Loucy (cell line): ENCODE measurements around the gene PPP2R2B.
A peak's percentile ranks its signal among the peaks of the same experiment; 100 is the strongest.

Experiments used
- H2AFZ ChIP-seq: fragments of 200-600 bp; sonication (generic); 2 replicates; pipeline ENCODE4 v1.6.0; 2016; ENCODE audit warnings: antibody characterized with exemption, mild to moderate bottlenecking, low read length, moderate library complexity
- H3F3A ChIP-seq: fragments of 200-600 bp; 2 replicates; pipeline ENCODE4 v1.6.0; 2016; ENCODE audit warnings: antibody characterized with exemption, low read depth, mild to moderate bottlenecking
- H3K27me3 ChIP-seq: fragments of 200-600 bp; sonication (generic); 2 replicates; pipeline ENCODE4 v1.6.1; 2014; ENCODE audit warnings: low read length, mild to moderate bottlenecking; ENCODE audit not compliant: insufficient read depth, poor library complexity, severe bottlenecking
- H3K36me3 ChIP-seq: fragments of 200-600 bp; sonication (generic); 2 replicates; pipeline ENCODE4 v1.6.1; 2016; ENCODE audit warnings: low read length; ENCODE audit not compliant: insufficient read depth
- H3K4me1 ChIP-seq: fragments of 200-600 bp; sonication (generic); 2 replicates; pipeline ENCODE4 v1.5.1; 2014; ENCODE audit warnings: low read length, mild to moderate bottlenecking; ENCODE audit not compliant: insufficient read depth, poor library complexity, severe bottlenecking
- H3K4me2 ChIP-seq: fragments of 200-600 bp; sonication (generic); 2 replicates; pipeline ENCODE4 v1.6.0; 2014; ENCODE audit warnings: antibody characterized with exemption, low read length, low read depth, mild to moderate bottlenecking; ENCODE audit not compliant: poor library complexity, severe bottlenecking
- H3K4me3 ChIP-seq: fragments of 200-600 bp; sonication (generic); 2 replicates; pipeline ENCODE4 v1.5.1; 2014; ENCODE audit warnings: low read length, mild to moderate bottlenecking, mixed read lengths; ENCODE audit not compliant: poor library complexity, severe bottlenecking
- H3K79me2 ChIP-seq: fragments of 200-600 bp; sonication (generic); 2 replicates; pipeline ENCODE4 v1.6.1; 2014; ENCODE audit warnings: low read length; ENCODE audit not compliant: insufficient read depth
- H3K9ac ChIP-seq: fragments of 200-600 bp; sonication (generic); 2 replicates; pipeline ENCODE4 v1.6.0; 2014; ENCODE audit warnings: mild to moderate bottlenecking, low read depth, low read length, moderate library complexity; ENCODE audit not compliant: poor library complexity, severe bottlenecking
- H3K9me2 ChIP-seq: fragments of 200-600 bp; sonication (generic); replicated peaks from 2 replicates; pipeline ENCODE4 v1.6.1; 2016; ENCODE audit warnings: low read depth, low read length, mixed read lengths
- H3K9me3 ChIP-seq: fragments of 200-600 bp; sonication (generic); 2 replicates; pipeline ENCODE4 v1.6.1; 2014; ENCODE audit warnings: mild to moderate bottlenecking, antibody characterized with exemption, low read length, low read depth; ENCODE audit not compliant: insufficient read depth
- H4K20me1 ChIP-seq: fragments of 200-600 bp; sonication (generic); 2 replicates; pipeline ENCODE4 v1.6.0; 2014; ENCODE audit warnings: antibody characterized with exemption, low read length, mild to moderate bottlenecking; ENCODE audit not compliant: insufficient read depth, poor library complexity, severe bottlenecking
- EZH2phosphoT487 ChIP-seq: fragments of 200-600 bp; IDR thresholded peaks from 2 replicates; pipeline ENCODE4 v1.6.1; 2018; ENCODE audit warnings: antibody characterized with exemption, mild to moderate bottlenecking, moderate library complexity, borderline replicate concordance
- TF ChIP-seq, protein P1 (sequence below): fragments of 200-600 bp; sonication (generic); conservative IDR thresholded peaks from 2 replicates; pipeline ENCODE4 v1.5.1; 2014; ENCODE audit warnings: mild to moderate bottlenecking, antibody characterized with exemption, low read length

Gene PPP2R2B

DNA sequence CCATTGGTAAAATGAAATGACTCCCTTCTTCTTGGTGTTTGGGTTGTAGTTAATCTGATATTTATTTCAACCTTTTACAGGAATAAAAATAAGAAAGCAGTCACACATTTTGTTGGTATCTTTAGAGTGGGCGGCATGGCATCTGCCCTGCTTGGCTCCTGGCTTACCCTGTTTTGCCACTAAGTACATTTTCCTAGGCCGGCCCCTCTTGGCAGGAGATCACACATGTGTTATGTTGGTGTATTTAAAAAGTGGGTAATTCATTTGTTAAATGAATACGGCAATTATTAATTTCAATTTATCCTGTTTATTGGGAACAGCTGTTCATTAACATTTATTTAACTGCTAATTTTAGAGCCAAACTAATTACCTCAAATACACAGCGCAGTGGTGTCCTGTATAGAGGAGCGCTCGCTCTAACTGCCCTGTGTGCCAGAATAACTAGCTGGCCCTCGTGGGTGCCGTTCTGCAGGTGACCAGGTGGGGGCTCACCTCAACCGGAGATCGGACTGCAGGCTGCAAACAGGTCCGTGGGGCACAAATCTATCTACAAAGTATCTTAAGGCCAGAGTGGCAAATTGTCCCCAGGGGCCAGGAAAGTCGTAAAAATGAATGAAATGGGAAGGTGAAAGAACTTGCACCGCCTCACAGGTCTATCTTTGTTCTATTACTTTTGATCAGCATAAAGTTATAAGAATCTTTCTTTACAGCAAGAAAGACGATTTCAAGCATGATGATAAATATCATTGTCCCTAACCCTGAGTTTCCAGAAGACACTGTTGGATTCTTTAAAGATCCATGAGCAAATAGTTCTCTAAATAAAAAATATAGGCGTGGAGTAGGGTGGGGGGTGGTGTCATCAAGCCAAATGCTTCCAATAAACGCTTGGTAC, 336.4 kb downstream of the PPP2R2B start:
- no peaks in the 10 kb centered on the region for H3K9me2 ChIP-seq
- no peak overlapping the region for H3K4me2 ChIP-seq
- TF ChIP-seq, protein P1, sequence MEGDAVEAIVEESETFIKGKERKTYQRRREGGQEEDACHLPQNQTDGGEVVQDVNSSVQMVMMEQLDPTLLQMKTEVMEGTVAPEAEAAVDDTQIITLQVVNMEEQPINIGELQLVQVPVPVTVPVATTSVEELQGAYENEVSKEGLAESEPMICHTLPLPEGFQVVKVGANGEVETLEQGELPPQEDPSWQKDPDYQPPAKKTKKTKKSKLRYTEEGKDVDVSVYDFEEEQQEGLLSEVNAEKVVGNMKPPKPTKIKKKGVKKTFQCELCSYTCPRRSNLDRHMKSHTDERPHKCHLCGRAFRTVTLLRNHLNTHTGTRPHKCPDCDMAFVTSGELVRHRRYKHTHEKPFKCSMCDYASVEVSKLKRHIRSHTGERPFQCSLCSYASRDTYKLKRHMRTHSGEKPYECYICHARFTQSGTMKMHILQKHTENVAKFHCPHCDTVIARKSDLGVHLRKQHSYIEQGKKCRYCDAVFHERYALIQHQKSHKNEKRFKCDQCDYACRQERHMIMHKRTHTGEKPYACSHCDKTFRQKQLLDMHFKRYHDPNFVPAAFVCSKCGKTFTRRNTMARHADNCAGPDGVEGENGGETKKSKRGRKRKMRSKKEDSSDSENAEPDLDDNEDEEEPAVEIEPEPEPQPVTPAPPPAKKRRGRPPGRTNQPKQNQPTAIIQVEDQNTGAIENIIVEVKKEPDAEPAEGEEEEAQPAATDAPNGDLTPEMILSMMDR, result peak; percentile 90
- TF ChIP-seq EZH2phosphoT487, result no peak
- peak overlapping the region; percentile 39; the same call in 1 of the 2 replicates for H2AFZ ChIP-seq
- no peaks in the 10 kb centered on the region for H3K36me3 ChIP-seq
- H3K79me2 ChIP-seq, result no peaks in the 10 kb centered on the region
- H3K9me3 ChIP-seq, result no peaks in the 10 kb centered on the region
- no peaks in the 10 kb centered on the region for H3K4me1 ChIP-seq
- no peaks in the 10 kb centered on the region for H4K20me1 ChIP-seq
- H3K27me3 ChIP-seq, result no peaks in the 10 kb centered on the region
- H3K9ac ChIP-seq, result no peak overlapping the region
- H3K4me3 ChIP-seq, result no peak overlapping the region
- H3F3A ChIP-seq, result no peaks in the 10 kb centered on the region

DNA sequence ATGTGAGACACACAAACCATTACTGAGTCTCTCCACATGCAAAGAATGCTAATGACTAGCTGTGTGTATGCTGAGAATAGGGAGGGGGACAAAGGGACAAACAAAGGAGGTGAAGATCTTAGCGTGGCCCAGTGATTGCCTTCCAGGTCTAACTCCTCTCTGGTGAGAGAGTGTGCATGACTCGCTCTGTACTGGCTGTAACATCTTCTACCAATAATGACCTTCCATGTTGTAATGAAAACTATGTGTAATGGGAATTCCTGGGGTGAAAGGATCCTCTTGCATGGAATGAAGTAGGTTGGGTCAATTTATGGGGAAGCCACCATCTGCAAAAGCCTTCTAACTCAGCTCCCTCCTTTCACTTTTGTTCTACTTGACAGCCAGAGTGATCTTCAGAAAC, 338.1 kb downstream of the PPP2R2B start:
- H3K27me3 ChIP-seq, result no peaks in the 10 kb centered on the region
- no peaks in the 10 kb centered on the region for H3K9me3 ChIP-seq
- H3K36me3 ChIP-seq, result no peaks in the 10 kb centered on the region
- H2AFZ ChIP-seq, result no peak overlapping the region
- H3K79me2 ChIP-seq, result no peaks in the 10 kb centered on the region
- no peak overlapping the region for H3K4me3 ChIP-seq
- no peak overlapping the region for H3K9ac ChIP-seq
- H3K4me2 ChIP-seq, result no peak overlapping the region
- TF ChIP-seq, protein P1, result no peak
- TF ChIP-seq EZH2phosphoT487, result no peak
- H4K20me1 ChIP-seq, result no peaks in the 10 kb centered on the region
- no peaks in the 10 kb centered on the region for H3K9me2 ChIP-seq
- no peaks in the 10 kb centered on the region for H3F3A ChIP-seq
- H3K4me1 ChIP-seq, result no peaks in the 10 kb centered on the region

DNA sequence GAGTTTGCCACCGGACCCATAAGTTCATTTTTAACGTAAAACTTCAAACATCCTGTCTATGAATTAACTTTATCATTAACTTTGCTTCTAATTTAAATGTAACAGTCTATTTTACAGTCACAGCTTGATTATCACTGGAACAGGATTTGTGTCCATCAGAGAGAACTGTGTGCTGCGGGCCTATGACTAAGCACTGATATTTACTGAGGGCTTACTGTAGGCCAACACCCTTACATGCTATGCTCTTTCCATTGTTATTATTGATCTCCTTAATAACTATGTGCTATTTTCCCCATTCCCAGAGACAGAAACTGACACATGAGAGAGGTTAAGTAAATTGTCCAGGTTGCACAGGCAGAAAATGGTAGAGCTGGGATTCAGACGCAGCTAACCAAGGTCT, 338.6 kb downstream of the PPP2R2B start:
- Histone ChIP-seq H4K20me1 (no peaks in the 10 kb centered on the region), H3K9me2 (no peaks in the 10 kb centered on the region), H3K4me1 (no peaks in the 10 kb centered on the region), H3K4me3 (no peak overlapping the region), H3K4me2 (no peak overlapping the region), H3K27me3 (no peaks in the 10 kb centered on the region), H2AFZ (no peak overlapping the region), H3K36me3 (no peaks in the 10 kb centered on the region), H3K79me2 (no peaks in the 10 kb centered on the region), H3K9ac (no peak overlapping the region), H3F3A (no peaks in the 10 kb centered on the region), H3K9me3 (no peaks in the 10 kb centered on the region)
- TF ChIP-seq, protein P1, result no peak
- TF ChIP-seq EZH2phosphoT487, result no peak
